Aorta (tissue), 5 donors: ENCODE data around the gene ALKBH2. TPM values are rescaled to one million over a fixed set of nuclear protein-coding genes. Genes with fewer than 3 reads are reported as not detected.

Source experiments
- ATAC-seq: fragments of 200-7000 bp; cut with Tn5 transposase; one replicate; pipeline ENCODE4 v1.9.1; 2022; ENCODE audit warnings: moderate library complexity; ENCODE audit not compliant: low FRiP score
- DNase-seq, 2 donors: peaks; one replicate each; pipeline ENCODE4 v3.0.0-alpha.2; 2020
- H3K27ac ChIP-seq, 2 donors: one replicate each; pipeline ENCODE4 v1.5.1; 2013; ENCODE audit warnings: low read length in 2 of 2, mild to moderate bottlenecking in 2 of 2, moderate library complexity in 2 of 2, control low read depth in 1 of 2, inconsistent platforms in 1 of 2, low read depth in 1 of 2
- H3K27me3 ChIP-seq, 2 donors: one replicate each; pipeline ENCODE4 v1.6.1; 2013; ENCODE audit warnings: control low read depth in 1 of 2, low read length in 1 of 2, mild to moderate bottlenecking in 1 of 2, moderate library complexity in 1 of 2; ENCODE audit not compliant: insufficient read depth in 2 of 2, control insufficient read depth in 1 of 2
- H3K36me3 ChIP-seq, 2 donors: one replicate each; pipeline ENCODE4 v1.6.1; 2013; ENCODE audit warnings: control low read depth in 1 of 2, low read length in 1 of 2, mild to moderate bottlenecking in 1 of 2; ENCODE audit not compliant: insufficient read depth in 2 of 2, control insufficient read depth in 1 of 2
- H3K4me1 ChIP-seq, 2 donors: one replicate each; pipeline ENCODE4 v1.6.1; 2013; ENCODE audit warnings: low read length in 2 of 2, control low read depth in 1 of 2, mild to moderate bottlenecking in 1 of 2, moderate library complexity in 1 of 2; ENCODE audit not compliant: insufficient read depth in 2 of 2, control insufficient read depth in 1 of 2
- H3K4me3 ChIP-seq, 2 donors: one replicate each; pipeline ENCODE4 v1.5.1; 2013; ENCODE audit warnings: low read length in 2 of 2, control low read depth in 1 of 2, mild to moderate bottlenecking in 1 of 2
- H3K9me3 ChIP-seq: one replicate; pipeline ENCODE4 v1.6.1; 2013; ENCODE audit warnings: mild to moderate bottlenecking, low read length; ENCODE audit not compliant: control insufficient read depth
- WGBS, 2 donors: extraction: QIAGEN DNeasy Blood & Tissue Kit; methylation state at CpG; one replicate each; pipeline ENCODE4 v1.1.7; 2013; 5-methylcytosine and 5-hydroxymethylcytosine counted together
- intact Hi-C, 2 donors: fragments of 100-400 bp; cut with DNase I; formaldehyde crosslinking; loops; one replicate each; pipeline versions ENCODE4 v1.14.2 to v1.15.0; 2022
- polyA plus RNA-seq, 2 donors: library from polyadenylated mRNA; stranded (reverse); fragments of 200-250 nt; gene quantifications; one replicate each; pipeline ENCODE4 v1.2.3, GENCODE V29; 2013
- total RNA-seq, 2 donors: library from RNA; stranded (reverse); fragmentation: NEBNext Ultra II Directional; extraction: Animal tissue kit (Norgen Biotek cat#: 25700); gene quantifications; one replicate each; pipeline ENCODE4 v1.2.1, GENCODE V29; 2021
- donor health status: healthy with polysubstance abuse.
- donor health status: Bipolar disorder and iron deficiency.
- donor health status: DM: no; HTN: no; CAD: no.
- donor health status: DM: no; HTN: no; CAD: no.
- donor health status: DM: yes; HTN: yes; CAD: no.

Gene ALKBH2
- total and polyA plus RNA-seq, 4 donors: 11.0 to 36.3 (median 12.4) TPM

GRCh38 chr12:109130297-109131153 is 37.3 kb upstream of the ALKBH2 start:
- H3K4me3 ChIP-seq: no peak overlapping the region
- 86 to 87% methylated on average over 15 of the region's 15 CpGs for WGBS, 2 donors
- DNase-seq: no peak
- H3K4me1 ChIP-seq: no peaks in the 10 kb centered on the region
- H3K27ac ChIP-seq: no peak overlapping the region
- intact Hi-C loops: no loop called here
- no peaks in the 10 kb centered on the region for H3K27me3 ChIP-seq
- no peak for ATAC-seq
- H3K36me3 ChIP-seq: no peaks in the 10 kb centered on the region
- H3K9me3 ChIP-seq: no peaks in the 10 kb centered on the region

DNA sequence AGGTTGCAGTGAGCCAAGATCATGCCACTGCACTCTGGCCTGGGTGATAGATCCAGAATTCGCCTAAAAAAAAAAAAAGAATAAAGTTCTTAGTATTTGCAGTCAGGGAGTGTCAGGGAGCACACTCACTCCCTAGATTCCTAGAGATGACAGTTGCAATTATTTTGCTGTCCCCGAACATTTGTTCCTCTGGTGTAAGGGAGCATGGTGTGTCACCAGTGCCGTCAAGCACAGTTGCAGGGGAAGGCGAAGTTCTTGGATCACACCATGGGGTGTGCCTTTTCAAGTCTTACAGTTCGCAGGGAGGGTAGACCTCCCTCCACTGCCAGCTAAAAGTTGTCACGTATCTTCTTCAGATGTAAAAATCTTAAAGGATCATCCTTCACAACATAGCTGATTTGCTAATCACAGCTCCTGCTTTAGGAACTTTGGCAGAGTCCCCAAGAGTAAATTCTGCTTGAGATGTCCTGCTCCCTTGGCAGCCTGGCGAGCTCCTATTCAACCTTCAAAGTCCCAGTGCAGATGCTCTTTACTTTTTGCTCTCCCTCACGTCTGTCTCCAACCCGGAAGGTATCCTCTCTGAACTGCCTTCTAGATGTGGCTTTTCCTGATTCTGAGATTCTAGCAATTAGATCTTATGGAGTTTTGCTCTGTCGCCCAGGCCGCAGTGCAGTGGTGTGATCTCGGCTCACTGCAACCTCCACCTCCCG is 34.4 kb upstream of the ALKBH2 start:
- no peak overlapping the region for H3K27ac ChIP-seq
- intact Hi-C loops: no loop called here
- no peak overlapping the region for H3K4me3 ChIP-seq
- H3K27me3 ChIP-seq: no peaks in the 10 kb centered on the region
- H3K4me1 ChIP-seq: no peaks in the 10 kb centered on the region
- no peak for DNase-seq
- ATAC-seq: no peak
- H3K9me3 ChIP-seq: no peaks in the 10 kb centered on the region
- no peaks in the 10 kb centered on the region for H3K36me3 ChIP-seq
- WGBS, 2 donors: 93 to 94% methylated on average over 13 of the region's 13 CpGs

DNA sequence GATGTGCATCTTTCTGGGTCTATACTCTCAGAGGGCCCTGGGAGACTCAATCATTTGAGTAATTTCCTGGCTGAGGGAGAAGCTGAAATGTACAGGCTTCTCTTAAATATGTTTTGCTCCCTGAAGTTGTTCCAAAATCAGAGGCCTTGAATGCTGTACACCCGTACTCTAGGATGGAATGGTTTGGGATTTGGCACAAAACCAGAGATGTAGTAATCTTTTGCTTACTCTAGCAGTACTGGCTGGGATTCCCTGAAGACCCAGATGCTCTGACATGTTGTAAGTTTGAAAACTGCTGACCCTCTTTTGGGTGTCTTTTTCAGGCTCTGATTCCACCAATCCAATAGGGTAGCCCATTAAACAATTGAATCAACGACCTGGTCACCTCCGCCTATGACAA is 33.5 kb upstream of the ALKBH2 start:
- no peaks in the 10 kb centered on the region for H3K27me3 ChIP-seq
- DNase-seq (no peak), ATAC-seq (peak; percentile 55)
- no peaks in the 10 kb centered on the region for H3K9me3 ChIP-seq
- H3K27ac ChIP-seq: no peak overlapping the region
- no peaks in the 10 kb centered on the region for H3K4me1 ChIP-seq
- intact Hi-C loops: no loop called here
- no peak overlapping the region for H3K4me3 ChIP-seq
- WGBS, 2 donors: 64 to 68% methylated on average over 3 of the region's 3 CpGs
- H3K36me3 ChIP-seq: no peaks in the 10 kb centered on the region

DNA sequence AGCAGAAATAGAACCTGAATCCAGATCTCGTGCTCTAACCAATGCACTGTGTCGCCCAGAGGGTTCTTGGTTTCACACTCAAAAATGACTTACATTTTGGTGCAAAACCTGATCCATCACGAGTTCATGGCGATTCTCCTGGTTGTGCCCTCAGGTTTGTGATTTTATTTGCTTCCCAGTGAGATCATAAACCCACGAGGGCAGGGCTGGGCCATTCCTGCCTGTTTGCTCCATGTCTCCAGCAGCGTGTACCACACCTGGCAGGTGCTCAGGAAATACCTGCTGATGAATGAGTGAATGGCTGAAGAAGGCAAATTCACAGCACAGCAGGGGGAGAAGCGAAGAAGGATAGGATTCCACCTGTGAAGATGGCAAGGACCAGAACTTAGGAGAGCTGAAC is 32.5 kb upstream of the ALKBH2 start:
- DNase-seq (no peak), ATAC-seq (no peak)
- Histone ChIP-seq H3K4me3 (no peak overlapping the region), H3K27ac (no peak overlapping the region), H3K27me3 (no peaks in the 10 kb centered on the region), H3K4me1 (no peaks in the 10 kb centered on the region), H3K9me3 (no peaks in the 10 kb centered on the region), H3K36me3 (no peaks in the 10 kb centered on the region)
- WGBS, 2 donors: 89 to 91% methylated on average over 7 of the region's 7 CpGs
- intact Hi-C loops: no loop called here

DNA sequence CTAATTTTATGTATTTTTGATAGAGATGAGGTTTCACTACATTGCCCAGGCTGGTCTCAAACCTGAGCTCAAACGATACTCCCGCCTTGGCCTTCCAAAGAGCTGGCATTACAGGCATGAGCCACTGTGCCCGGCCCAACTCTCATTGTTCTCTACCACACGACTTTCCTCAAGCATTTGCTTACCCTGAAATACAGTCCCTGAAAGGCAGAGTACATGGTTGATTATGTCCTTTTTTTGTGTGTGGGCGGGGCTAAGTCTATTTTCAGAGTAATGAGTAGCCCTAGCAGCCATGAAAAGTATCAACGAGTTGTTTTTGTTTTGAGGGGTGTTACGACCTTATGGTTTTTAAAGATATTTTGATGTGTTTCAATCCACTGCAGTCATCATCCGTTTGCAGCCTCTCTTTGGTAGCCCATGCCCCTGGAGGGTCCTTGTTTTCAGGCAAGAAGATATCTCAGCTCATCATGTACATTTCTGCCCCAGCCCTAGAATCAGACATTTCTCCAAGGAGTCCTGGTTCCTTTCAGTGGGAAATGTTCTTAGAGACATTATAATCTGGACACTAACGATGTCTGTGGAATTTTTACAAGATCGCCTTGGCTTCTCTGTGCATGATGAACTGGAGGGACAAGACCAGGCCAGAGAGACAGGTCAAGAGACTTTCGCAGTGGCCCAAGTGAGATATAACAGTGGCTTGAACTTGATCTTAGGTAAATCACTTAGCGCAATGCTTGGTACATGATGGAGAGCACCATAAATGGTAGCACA is 31.8 kb upstream of the ALKBH2 start:
- Histone ChIP-seq H3K36me3 (no peaks in the 10 kb centered on the region), H3K27me3 (no peaks in the 10 kb centered on the region), H3K4me1 (no peaks in the 10 kb centered on the region), H3K27ac (no peak overlapping the region), H3K9me3 (no peaks in the 10 kb centered on the region), H3K4me3 (no peak overlapping the region)
- 84 to 85% methylated on average over 12 of the region's 12 CpGs for WGBS, 2 donors
- intact Hi-C loops: no loop called here
- ATAC-seq (no peak), DNase-seq (no peak)

DNA sequence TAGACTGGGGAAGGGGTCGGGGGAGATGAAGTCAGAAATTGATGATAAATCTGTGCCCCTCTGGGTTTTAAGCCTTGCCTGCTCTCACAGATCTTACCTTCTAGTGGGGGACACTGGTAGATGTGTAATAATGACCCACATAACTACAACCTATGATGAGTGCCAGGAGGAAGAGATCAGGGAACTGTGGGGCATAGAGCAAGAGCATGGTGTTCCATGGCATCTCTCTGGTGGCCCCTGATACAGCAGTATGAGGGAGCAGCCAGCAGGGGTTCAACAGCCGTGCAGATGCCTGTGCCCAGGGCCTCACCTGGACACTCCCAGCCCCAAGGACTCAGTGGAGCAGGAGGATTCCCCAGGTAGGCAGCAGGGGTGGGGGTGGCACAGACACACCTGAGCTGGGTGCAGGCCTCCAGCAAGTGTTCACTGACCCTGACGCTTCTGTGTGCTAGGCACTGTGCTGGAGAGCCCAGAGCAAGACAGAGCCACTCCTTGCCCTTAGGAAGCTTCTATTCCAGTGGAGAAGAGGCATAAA is 28.1 kb upstream of the ALKBH2 start:
- intact Hi-C loops: no loop called here
- Histone ChIP-seq H3K36me3 (no peaks in the 10 kb centered on the region), H3K4me1 (no peaks in the 10 kb centered on the region), H3K4me3 (no peak overlapping the region), H3K27me3 (no peaks in the 10 kb centered on the region), H3K27ac (no peak overlapping the region), H3K9me3 (no peaks in the 10 kb centered on the region)
- WGBS, 2 donors: 94 to 100% methylated on average over 3 of the region's 3 CpGs
- ATAC-seq: no peak
- no peak for DNase-seq

DNA sequence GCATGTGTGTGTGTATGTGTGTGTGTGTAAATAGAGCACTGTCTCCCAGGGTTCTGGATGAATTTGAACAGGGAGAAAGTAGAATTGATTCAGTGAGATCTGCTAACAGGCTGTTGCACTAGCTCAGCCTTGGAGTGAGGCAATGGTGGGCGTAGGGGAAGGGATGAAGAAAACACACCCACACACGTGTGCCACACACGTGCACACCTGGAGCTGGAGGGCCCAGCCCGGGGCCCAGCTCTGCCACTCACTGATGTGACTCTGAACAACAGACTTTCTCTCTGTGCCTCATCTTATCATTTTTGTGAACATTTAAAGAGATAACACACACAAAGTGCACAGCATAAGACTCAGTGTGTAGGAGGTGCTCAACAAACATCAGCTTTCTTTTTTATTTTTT is 27.3 kb upstream of the ALKBH2 start:
- Histone ChIP-seq H3K36me3 (no peaks in the 10 kb centered on the region), H3K9me3 (no peaks in the 10 kb centered on the region), H3K4me1 (no peaks in the 10 kb centered on the region), H3K4me3 (no peak overlapping the region), H3K27me3 (no peaks in the 10 kb centered on the region), H3K27ac (no peak overlapping the region)
- ATAC-seq (no peak), DNase-seq (no peak)
- intact Hi-C loops: no loop called here
- WGBS, 2 donors: 75 to 91% methylated on average over 4 of the region's 4 CpGs

DNA sequence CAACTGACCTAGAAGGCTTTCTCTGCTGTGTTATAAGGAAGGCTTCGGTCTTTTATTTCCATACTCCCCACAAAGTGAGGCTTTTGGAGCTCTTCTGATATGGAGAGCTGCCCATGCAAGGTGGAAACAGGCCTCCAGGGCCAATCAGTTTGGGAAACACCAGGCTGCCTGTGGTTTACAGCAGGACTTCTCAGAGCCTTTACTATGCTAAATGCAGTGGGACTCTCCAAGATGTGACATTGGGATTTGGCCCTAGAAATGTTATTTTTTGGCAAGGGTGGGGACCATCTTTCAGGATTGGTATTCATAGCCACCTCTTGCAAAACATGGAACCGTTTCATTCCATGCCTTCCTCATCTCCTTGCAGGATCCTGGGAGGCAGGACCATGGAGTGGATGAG is 26.8 kb upstream of the ALKBH2 start:
- H3K27ac ChIP-seq: no peak overlapping the region

More for the DNA sequence above, 26.8 kb upstream of the ALKBH2 start:
- DNase-seq: no peak
- intact Hi-C loops: no loop called here
- Histone ChIP-seq H3K4me1 (no peaks in the 10 kb centered on the region), H3K27me3 (no peaks in the 10 kb centered on the region), H3K36me3 (no peaks in the 10 kb centered on the region), H3K4me3 (no peak overlapping the region), H3K9me3 (no peaks in the 10 kb centered on the region)
- ATAC-seq: no peak
- WGBS, 2 donors: 67 to 70% methylated on average over 2 of the region's 2 CpGs
